ENCODE results near the gene MEOX1. TPM values are rescaled to one million over a fixed set of nuclear protein-coding genes. Genes with fewer than 3 reads are reported as not detected.

MEOX1 gene
- total and polyA plus RNA-seq, 8 donors, result 1.2 to 5.1 (median 2.6) TPM; not detected in 3

GRCh38 chr17:43660816-43661493, 767 bp downstream of the MEOX1 start:
- peak overlapping the region in 2 of 4 donors; percentile 13 to 24 for H3K4me3 ChIP-seq
- peak overlapping the region in 1 of 5 donors; percentile 38 for H3K27ac ChIP-seq
- no peaks in the 10 kb centered on the region for H3K9me3 ChIP-seq
- H3K4me1 ChIP-seq, result peaks cover 0 to 21% (median 9%) of the 10 kb centered on the region in 4 donors
- intact Hi-C loops (cut with DNase I; ENCODE audit: low total_unique reads), result no loop called here
- TF ChIP-seq POLR2AphosphoS5 (IDR thresholded peaks at IDR 0.05) (no peak), EP300 (IDR thresholded peaks at IDR 0.05) (no peak), CTCF (IDR thresholded peaks at IDR 0.05) (no peak), POLR2A (IDR thresholded peaks at IDR 0.05) (no peak)
- peaks cover 0 to 27% (median 0%) of the 10 kb centered on the region in 3 donors for H3K27me3 ChIP-seq
- DNase-seq, result no peak
- H3K36me3 ChIP-seq, result no peaks in the 10 kb centered on the region
- whole genome bisulfite sequencing, 5 donors, result 58 to 77% (median 63%) methylated on average over 13 to 16 of the region's 16 CpGs

- no peaks in the 10 kb centered on the region for H3K9me3 ChIP-seq
- intact Hi-C loops (cut with DNase I; ENCODE audit: low total_unique reads), result no loop called here
- no peak for DNase-seq
- peak overlapping the region in 3 of 5 donors; percentile 0 to 14 (median 6) for H3K27ac ChIP-seq
- H3K27me3 ChIP-seq, result peaks cover 0 to 20% (median 0%) of the 10 kb centered on the region in 3 donors
- TF ChIP-seq EP300 (IDR thresholded peaks at IDR 0.05), result no peak
- H3K4me1 ChIP-seq, result peaks cover 0 to 17% (median 9%) of the 10 kb centered on the region in 4 donors
- no peaks in the 10 kb centered on the region for H3K36me3 ChIP-seq
- H3K4me3 ChIP-seq, result peak overlapping the region in 2 of 4 donors; percentile 2 to 13
- 77 to 83% (median 81%) methylated on average over 11 of the region's 11 CpGs for WGBS, 5 donors
Measured at GRCh38 chr17:43659823-43660617, 1.7 kb downstream of the MEOX1 start.

- peaks cover 0 to 17% (median 9%) of the 10 kb centered on the region in 4 donors for H3K4me1 ChIP-seq
- no peaks in the 10 kb centered on the region for H3K9me3 ChIP-seq
- WGBS, 5 donors, result 53 to 84% (median 73%) methylated on average over 3 to 9 of the region's 9 CpGs
- no peak for DNase-seq
- peak overlapping the region in 1 of 5 donors; percentile 9 for H3K27ac ChIP-seq
- H3K27me3 ChIP-seq, result peaks cover 0 to 20% (median 0%) of the 10 kb centered on the region in 3 donors
- no peaks in the 10 kb centered on the region for H3K36me3 ChIP-seq
- no peak overlapping the region for H3K4me3 ChIP-seq
- intact Hi-C loops (cut with DNase I; ENCODE audit: low total_unique reads), result no loop called here
- TF ChIP-seq POLR2A (IDR thresholded peaks at IDR 0.05) (no peak), EP300 (IDR thresholded peaks at IDR 0.05) (no peak), POLR2AphosphoS5 (IDR thresholded peaks at IDR 0.05) (no peak), CTCF (IDR thresholded peaks at IDR 0.05) (no peak)
Measured at GRCh38 chr17:43658900-43659299, 2.8 kb downstream of the MEOX1 start.

- no peak overlapping the region for H3K27ac ChIP-seq
- H3K36me3 ChIP-seq, result no peaks in the 10 kb centered on the region
- H3K27me3 ChIP-seq, result peaks cover 0 to 9% (median 0%) of the 10 kb centered on the region in 3 donors
- no peak for DNase-seq
- WGBS, 5 donors, result 12 to 36% (median 16%) methylated on average over 5 of the region's 5 CpGs
- no peak for TF ChIP-seq POLR2AphosphoS5 (IDR thresholded peaks at IDR 0.05)
- TF ChIP-seq EP300 (IDR thresholded peaks at IDR 0.05), result no peak
- no peak for TF ChIP-seq POLR2A (IDR thresholded peaks at IDR 0.05)
- TF ChIP-seq CTCF (IDR thresholded peaks at IDR 0.05), result no peak
- no peak overlapping the region for H3K4me3 ChIP-seq
- intact Hi-C loops (cut with DNase I; ENCODE audit: low total_unique reads), result no loop called here
- no peaks in the 10 kb centered on the region for H3K9me3 ChIP-seq
- peaks cover 0 to 7% (median 2%) of the 10 kb centered on the region in 4 donors for H3K4me1 ChIP-seq
Measured at GRCh38 chr17:43655693-43656255, 5.9 kb downstream of the MEOX1 start.

Measured in stomach (tissue), 9 donors.